GM20431 (cell line): ENCODE data around the gene PDE6D.
"Not testable (repeated sequence)": the region's sequence is repeated elsewhere in the genome, so short reads cannot be mapped to it uniquely, and the experiment has no call there.

Experiments
- in situ Hi-C: fragments of 300-500 bp; cut with MseI, MboI; formaldehyde crosslinking; loops from one replicate; pipeline ENCODE4 v1.15.0; 2020; ENCODE audit warnings: low sequenced_read_pairs; ENCODE audit not compliant: unreplicated experiment

Gene PDE6D

DNA sequence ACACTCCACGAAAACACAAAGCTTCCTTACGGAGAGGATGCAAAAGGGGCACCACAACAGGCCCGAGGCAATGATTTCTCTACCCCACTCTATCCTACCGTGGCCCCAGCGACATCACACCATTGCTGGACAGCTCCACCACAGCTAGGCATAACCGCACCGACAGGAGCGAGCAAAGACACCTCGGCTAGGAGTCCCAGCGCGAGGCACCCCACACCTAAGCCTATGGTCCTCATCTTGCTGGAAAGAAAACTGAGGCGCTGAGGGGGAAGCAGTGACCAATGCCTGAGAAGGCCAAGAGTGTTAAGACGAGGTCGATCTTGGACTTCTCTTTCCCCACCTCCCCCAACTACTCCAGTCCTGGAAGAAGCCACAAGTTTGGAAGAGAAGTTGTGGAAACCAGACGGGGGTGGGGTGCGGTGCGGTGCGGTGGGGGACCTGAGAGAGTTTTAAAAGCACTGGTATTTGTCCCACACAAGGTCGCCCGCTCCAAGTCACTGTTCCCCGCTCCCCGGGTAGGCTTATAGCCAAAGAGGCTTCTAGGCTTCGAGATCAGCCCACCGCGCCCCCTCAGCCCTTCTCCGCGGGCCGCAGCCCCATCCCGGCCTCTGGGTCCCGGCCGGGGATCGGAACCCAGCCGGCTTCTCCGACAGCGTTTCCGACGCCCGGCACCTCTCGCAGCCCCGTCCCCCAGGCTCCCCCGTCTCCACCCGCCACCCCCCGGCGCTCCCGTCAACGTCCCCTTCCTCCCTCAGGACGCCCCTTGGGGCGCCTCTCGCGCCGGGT lies 766 bp downstream of the PDE6D start:
- in situ Hi-C loops: no loop called here

- in situ Hi-C loops: no loop called here
Measured at GRCh38 chr2:231769170-231770136, 11.6 kb downstream of the PDE6D start.

DNA sequence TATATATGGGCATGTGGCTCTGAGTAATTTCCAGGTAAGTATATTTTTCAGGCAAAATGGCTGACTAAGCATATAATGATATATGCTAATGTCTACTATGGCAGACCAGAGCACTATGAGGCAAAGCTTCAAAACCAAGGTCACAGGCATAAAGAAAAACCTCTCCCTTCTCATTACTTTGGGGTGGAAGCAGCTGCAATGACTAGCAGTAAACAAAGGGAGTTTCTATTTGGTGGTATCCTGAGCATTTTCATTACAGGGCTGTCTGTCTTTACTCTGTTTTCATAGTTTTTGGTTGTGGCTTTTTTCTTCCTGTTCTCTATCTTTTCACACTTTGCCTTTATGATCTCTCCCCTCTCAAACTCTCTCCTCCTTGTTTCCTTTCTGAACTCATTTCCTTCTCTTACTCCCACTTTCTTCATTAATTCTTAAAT lies 15.6 kb downstream of the PDE6D start:
- in situ Hi-C loops: no loop called here

- in situ Hi-C loops: no loop called here
Measured at GRCh38 chr2:231764760-231765159, 16.3 kb downstream of the PDE6D start.

DNA sequence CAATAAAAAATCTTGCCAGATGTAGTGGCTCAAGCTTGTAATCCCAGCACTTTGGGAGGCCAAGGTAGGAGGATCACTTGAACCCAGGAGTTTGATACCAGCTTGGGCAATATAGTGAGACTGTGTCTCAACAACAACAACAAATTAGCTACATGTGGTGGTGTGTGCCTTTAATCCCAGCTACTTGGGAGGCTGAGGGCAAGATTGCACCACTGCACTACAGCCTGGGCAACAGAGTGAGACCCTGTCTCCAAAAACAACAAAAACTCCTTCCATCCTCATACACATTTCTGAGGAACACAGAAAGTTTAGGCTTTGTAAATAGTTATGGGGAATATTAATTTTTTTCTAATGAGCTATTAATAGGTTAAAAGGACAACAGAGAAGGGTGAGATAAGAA lies 17.0 kb downstream of the PDE6D start:
- in situ Hi-C loops: no loop called here

- in situ Hi-C loops: no loop called here
Measured at GRCh38 chr2:231761735-231762134, 19.3 kb downstream of the PDE6D start.

DNA sequence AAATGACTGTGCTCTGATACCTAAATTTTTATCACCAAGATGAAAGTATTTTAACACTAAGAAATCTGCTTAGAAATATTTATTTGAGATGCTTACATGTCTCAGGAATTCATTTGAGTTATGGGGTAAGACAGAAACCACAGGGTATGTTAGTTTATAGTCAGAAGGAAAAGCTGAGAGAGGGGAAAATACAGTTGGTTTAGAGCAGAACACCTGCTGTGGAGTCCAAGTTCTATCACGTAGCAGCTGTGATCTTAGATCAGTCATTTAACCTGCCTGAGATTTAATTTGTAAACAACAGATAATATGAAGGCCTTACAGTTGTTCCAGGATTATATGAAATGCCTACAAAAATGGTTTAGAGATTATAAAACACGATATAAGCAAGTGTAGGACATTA lies 29.0 kb downstream of the PDE6D start:
- in situ Hi-C loops: no loop called here

- in situ Hi-C loops: no loop called here
Measured at GRCh38 chr2:231751042-231751815, 29.9 kb downstream of the PDE6D start.

- in situ Hi-C loops: not testable (repeated sequence)
Measured at GRCh38 chr2:231749016-231749415, 32.1 kb downstream of the PDE6D start.

DNA sequence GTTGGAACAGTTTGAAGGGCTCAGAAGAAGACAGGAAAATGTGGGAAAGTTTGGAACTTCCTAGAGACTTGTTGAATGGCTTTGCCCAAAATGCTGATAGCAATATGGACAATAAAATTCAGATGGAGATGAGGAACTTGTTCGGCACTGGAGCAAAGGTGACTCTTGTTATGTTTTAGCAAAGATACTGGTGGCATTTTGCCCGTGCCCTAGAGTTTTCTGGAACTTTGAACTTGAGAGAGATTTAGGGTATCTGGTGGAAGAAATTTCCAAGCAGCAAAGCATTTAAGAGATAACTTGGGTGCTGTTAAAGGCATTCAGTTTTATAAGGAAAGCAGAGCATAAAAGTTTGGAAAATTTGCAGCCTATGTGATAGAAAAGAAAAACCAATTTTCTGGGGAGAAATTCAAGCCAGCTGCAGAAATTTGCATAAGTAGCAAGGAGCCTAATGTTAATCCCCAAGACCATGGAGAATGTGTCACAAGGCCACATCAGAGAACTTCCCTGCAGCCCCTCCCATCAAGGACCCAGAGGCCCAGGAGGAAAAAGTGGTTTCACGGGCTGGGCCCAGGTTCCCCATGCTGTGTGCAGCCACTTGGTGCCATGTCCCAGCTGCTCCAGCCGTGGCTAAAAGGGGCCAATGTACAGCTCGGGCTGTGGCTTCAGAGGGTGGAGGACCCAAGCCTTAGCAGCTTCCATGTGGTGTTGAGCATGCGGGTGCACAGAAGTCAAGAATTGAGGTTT lies 32.8 kb downstream of the PDE6D start:
- in situ Hi-C loops: not testable (repeated sequence)

DNA sequence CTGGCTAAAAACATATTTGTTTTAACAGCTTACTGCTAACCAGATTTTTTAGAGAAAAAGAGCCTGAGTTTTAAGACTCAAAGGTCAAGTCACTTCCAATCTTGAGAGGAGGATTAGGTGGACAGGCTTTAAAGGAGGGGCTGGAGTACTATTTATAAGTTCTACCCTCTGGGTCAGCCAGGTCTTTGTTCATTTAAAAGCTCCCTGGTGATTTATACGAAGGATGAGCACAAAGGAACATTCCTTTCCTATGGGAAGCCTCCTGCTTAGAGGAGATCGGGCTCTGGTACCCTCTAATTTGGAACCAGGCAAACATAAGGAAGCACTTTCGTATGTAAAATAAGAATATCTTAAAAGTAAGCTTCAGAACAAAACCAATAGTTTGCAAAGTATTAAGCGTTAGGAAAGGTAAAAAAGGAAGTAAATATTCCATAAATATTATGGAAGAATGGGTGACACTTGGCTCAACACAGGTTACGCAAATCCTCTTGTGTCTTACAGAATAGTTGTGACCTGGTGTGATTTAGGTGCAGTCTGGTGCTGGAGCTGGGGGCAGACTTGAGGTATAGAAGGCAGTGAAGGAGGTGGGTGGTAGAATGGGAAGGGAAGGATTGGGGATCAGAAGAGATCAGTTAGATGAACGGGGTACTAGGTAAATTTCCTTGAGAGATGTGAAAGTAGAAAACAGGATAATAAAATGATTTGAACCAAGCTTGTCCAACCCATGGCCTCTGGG lies 35.6 kb downstream of the PDE6D start:
- in situ Hi-C loops: no loop called here

- in situ Hi-C loops: no loop called here
Measured at GRCh38 chr2:231743376-231744116, 37.5 kb downstream of the PDE6D start.

- in situ Hi-C loops: no loop called here
Measured at GRCh38 chr2:231737761-231738160, 43.3 kb downstream of the PDE6D start.

DNA sequence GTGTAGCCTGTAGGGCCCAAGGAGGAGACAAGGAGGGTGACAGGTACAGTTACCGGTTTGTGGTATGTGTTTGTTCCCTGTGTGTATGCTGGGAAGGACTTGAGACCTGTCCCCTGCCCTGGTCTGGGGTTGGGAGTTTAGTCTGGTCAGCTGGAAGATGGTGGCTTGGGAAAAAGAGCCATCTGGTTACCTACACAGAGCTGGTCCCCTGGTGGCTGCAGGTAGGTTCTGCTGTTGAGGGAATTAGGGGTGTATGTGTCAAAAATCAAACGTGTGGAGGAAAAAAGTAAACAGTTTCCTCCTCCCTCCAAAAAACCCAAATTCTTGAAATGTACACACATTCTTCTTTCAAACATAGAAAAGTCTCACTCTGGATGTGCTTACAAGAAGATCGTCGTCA lies 48.5 kb downstream of the PDE6D start:
- in situ Hi-C loops: no loop called here

GRCh38 chr2:231727621-231728020 lies 53.5 kb downstream of the PDE6D start:
- in situ Hi-C loops: no loop called here

DNA sequence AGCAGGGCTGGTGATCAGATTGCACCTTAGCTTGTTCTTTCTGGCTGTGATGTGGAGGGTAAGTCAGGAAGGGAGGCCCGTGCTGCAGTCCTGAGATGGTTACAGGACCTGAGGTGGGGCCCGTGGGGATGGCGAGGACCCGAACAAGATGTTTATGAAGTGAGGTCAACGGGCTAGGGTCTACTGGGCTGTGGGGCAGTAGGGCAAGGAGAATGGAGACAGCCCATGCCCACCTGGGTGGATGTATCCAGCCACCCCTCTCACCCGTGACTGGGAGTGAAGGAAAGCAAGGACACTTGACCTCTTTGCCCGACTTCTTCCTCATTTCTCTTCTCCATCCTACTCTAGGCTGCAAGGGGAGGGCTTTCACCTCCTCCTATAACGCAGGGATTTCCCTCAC lies 54.8 kb downstream of the PDE6D start:
- in situ Hi-C loops: no loop called here

GRCh38 chr2:231725476-231725875 lies 55.6 kb downstream of the PDE6D start:
- in situ Hi-C loops: no loop called here

DNA sequence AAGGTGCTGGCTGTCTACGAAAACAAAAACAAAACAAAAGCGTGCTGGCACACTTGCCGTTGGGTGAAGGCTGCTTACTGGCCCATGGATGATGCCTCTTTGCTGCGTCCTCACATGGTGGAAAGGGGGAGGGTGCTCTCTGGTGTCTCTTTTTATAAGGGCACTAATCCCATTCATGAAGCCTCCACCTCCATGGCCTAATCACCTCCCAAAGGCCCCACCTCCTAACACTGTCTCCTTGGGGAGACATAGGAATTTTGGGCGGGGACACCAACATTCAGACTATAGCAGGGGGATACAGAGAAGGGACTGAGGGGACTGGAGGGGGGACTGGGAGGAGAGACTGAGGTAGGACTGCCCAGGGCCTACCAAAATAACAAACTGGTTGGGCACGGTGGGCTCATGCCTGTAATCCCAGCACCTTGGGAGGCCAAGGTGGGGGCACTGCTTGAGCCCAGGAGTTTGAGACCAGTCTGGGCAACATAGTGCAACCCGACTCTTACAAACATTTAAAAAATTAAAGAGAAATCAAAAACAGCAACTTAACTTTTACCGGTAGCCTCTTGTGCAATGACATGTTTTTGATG lies 58.3 kb downstream of the PDE6D start:
- in situ Hi-C loops: no loop called here
